Measurements from ENCODE around the gene CHP2.
"Not testable (repeated sequence)": the region's sequence is repeated elsewhere in the genome, so short reads cannot be mapped to it uniquely, and the experiment has no call there.

CHP2 gene

GRCh38 chr16:23748630-23749029 is 6.2 kb upstream of the CHP2 start:
- TF ChIP-seq, protein P1, sequence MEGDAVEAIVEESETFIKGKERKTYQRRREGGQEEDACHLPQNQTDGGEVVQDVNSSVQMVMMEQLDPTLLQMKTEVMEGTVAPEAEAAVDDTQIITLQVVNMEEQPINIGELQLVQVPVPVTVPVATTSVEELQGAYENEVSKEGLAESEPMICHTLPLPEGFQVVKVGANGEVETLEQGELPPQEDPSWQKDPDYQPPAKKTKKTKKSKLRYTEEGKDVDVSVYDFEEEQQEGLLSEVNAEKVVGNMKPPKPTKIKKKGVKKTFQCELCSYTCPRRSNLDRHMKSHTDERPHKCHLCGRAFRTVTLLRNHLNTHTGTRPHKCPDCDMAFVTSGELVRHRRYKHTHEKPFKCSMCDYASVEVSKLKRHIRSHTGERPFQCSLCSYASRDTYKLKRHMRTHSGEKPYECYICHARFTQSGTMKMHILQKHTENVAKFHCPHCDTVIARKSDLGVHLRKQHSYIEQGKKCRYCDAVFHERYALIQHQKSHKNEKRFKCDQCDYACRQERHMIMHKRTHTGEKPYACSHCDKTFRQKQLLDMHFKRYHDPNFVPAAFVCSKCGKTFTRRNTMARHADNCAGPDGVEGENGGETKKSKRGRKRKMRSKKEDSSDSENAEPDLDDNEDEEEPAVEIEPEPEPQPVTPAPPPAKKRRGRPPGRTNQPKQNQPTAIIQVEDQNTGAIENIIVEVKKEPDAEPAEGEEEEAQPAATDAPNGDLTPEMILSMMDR (IDR thresholded peaks at IDR 0.05; ENCODE audit: insufficient read depth, missing control alignments): no peak
- FAIRE-seq (no peak), DNase-seq (ENCODE audit: insufficient read length, low spot score) (no peak)

DNA sequence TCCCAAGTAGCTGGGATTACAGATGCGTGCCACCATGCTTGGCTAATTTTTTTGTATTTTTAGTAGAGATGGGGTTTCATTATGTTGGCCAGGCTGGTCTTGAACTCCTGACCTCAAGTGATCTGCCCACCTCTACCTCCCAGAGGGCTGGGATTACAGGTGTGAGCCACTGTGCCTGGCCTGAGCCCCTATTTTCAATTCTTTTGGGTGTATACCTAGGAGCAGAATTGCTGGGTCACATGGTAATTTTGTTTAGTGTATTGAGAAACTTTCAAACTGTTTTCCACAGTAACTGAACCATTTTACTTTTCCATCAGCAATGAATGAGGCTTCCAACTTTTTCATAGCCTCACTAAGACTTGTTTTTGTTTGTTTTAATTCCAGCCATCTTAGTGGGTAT is 3.8 kb upstream of the CHP2 start:
- not testable (repeated sequence) for DNase-seq (ENCODE audit: insufficient read length, low spot score); FAIRE-seq

- TF ChIP-seq, protein P1 (IDR thresholded peaks at IDR 0.05; ENCODE audit: insufficient read depth, missing control alignments): no peak
- FAIRE-seq (no peak), DNase-seq (ENCODE audit: insufficient read length, low spot score) (no peak)
These were observed 775 bp upstream of the CHP2 start for GRCh38 chr16:23753908-23754593.

- TF ChIP-seq, protein P1 (IDR thresholded peaks at IDR 0.05; ENCODE audit: insufficient read depth, missing control alignments): no peak
- FAIRE-seq: no peak
- no peak for DNase-seq (ENCODE audit: insufficient read length, low spot score)
These were observed 621 bp downstream of the CHP2 start for GRCh38 chr16:23755484-23755809.

DNA sequence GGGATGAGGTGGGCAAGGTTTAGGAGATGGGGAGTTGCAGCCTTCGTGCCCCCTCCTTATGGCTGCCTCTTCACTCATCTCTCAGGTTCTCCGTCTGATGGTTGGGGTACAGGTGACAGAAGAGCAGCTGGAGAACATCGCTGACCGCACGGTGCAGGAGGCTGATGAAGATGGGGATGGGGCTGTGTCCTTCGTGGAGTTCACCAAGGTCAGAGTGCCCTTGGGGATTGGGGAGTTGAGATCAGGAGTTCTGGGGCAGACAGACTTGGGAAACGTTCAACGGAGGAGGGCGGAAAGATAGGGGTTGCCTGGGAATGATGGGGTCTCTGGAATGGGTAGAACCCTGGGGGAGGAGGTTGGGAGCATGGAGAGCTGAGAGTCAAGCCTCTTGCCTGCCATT is 2.3 kb downstream of the CHP2 start:
- TF ChIP-seq, protein P1 (IDR thresholded peaks at IDR 0.05; ENCODE audit: insufficient read depth, missing control alignments): no peak
- DNase-seq (ENCODE audit: insufficient read length, low spot score) (no peak), FAIRE-seq (no peak)

DNA sequence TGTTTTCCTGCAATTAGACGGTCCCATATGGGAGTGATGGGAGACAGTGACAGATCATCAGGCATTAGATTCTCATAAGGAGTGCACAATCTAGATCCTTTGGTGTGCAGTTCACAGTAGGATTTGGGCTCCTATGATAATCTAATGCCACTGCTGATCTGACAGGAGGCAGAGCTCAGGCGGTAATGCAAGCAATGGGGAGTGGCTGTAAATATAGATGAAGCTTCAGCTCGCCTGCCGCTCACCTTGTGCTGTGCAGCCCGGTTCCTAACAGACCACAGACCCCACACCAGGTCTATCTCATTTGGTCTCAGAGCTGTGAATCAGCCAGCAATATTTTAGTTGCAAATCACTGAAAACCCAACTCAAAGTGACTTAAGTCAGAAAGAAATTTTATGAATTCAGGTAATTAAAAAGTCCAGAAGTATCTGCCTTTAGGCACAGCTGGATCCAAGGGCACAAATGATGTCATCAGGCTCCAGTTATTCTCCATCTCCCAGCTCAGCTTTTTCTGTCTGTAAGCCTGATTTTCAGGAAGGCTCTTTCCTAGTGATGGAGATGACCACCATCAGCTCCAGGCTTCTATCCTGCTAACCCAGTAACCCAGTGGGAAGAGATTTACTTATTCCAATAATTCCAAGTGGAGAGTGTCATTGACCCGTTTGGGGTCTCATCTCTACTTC is 3.3 kb downstream of the CHP2 start:
- DNase-seq (ENCODE audit: insufficient read length, low spot score) (no peak), FAIRE-seq (no peak)
- TF ChIP-seq, protein P1 (IDR thresholded peaks at IDR 0.05; ENCODE audit: insufficient read depth, missing control alignments): no peak

DNA sequence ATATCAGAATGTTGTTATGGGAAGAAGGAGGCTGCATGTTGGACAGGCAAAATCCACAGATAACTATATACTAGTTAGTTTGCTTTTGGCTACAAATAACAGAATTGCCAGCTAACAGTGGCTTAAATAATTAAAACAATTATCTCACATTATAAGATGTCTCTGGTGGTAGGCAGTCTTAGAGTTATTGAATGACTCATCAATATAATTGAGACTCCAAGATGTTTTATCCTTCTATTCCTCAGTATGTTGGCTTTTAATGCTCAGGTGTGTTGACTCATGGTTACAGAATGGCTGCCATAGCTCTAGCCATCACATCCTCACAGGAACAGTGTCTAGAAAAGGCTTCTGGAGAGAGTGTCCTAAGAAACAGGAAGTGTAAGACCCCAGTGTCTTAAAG is 11.1 kb downstream of the CHP2 start:
- DNase-seq (ENCODE audit: insufficient read length, low spot score) (no peak), FAIRE-seq (no peak)
- TF ChIP-seq, protein P1 (IDR thresholded peaks at IDR 0.05; ENCODE audit: insufficient read depth, missing control alignments): no peak

All from D721Med (cell line).